Endothelial cell of umbilical vein (primary cell): ENCODE results near the gene SLC25A40. TPM values are rescaled to one million over a fixed set of nuclear protein-coding genes. Genes with fewer than 3 reads are reported as not detected.

Experiments
- BruUV-seq: library from RNA; stranded (reverse); fragments of 400-500 nt; replicated peaks from 2 replicates; lab custom pipeline; 2021; lab: Mats Ljungman, UMichigan
- CTCF ChIA-PET: fragments of 300-600, 350-600 bp; sonication (Branson Sonifier 250); formaldehyde crosslinking; loops from one replicate; lab custom pipeline; 2021; ENCODE audit warnings: antibody characterized with exemption, inconsistent platforms; lab: Charles Lee
- POLR2A ChIA-PET: fragments of 300-600, 350-600 bp; sonication (Branson Sonifier 250); formaldehyde crosslinking; loops from one replicate; lab custom pipeline; 2021; ENCODE audit warnings: antibody characterized with exemption, inconsistent platforms; lab: Charles Lee
- DNase-seq: peaks from one replicate; pipeline ENCODE4 v3.0.0-alpha.2; 2011; ENCODE audit warnings: low read depth, low spot score
- FAIRE-seq: peaks from 2 replicates; lab custom pipeline; 2011; peaks lifted over from hg19 to GRCh38; lab: Jason Lieb, UNC
- H2AFZ ChIP-seq: 2 replicates; pipeline ENCODE4 v1.6.0; 2012; ENCODE audit warnings: low read depth, low read length, control low read depth, inconsistent platforms
- H3K27ac ChIP-seq: 2 replicates; pipeline ENCODE4 v1.5.1; 2011; ENCODE audit warnings: low read depth, mild to moderate bottlenecking, control low read depth, low read length, moderate library complexity; ENCODE audit not compliant: insufficient read depth
- H3K27me3 ChIP-seq, 2 experiments: 2 replicates each; pipeline versions ENCODE4 v1.6.0 to v1.6.1; 2011; ENCODE audit warnings: low read length in 2 of 2, mixed read lengths in 1 of 2; ENCODE audit not compliant: control insufficient read depth in 2 of 2, insufficient read depth in 2 of 2
- H3K36me3 ChIP-seq, 2 experiments: 2 replicates in 1 of 2; 3 replicates in 1 of 2; pipeline ENCODE4 v1.5.1; 2011; ENCODE audit warnings: low read length in 2 of 2, mild to moderate bottlenecking in 1 of 2, moderate library complexity in 1 of 2; ENCODE audit not compliant: control insufficient read depth in 2 of 2, insufficient read depth in 2 of 2; ENCODE audit errors: extremely low read depth in 1 of 2
- H3K4me1 ChIP-seq: 3 replicates; pipeline ENCODE4 v1.5.1; 2011; ENCODE audit warnings: mild to moderate bottlenecking, low read length; ENCODE audit not compliant: control insufficient read depth, insufficient read depth; ENCODE audit errors: extremely low read depth
- H3K4me2 ChIP-seq: 2 replicates; pipeline ENCODE4 v1.6.1; 2011; ENCODE audit warnings: low read length, control low read depth, mixed read lengths; ENCODE audit not compliant: insufficient read depth
- H3K4me3 ChIP-seq, 3 experiments: fragments of 200-600 bp in 1 of 3; sonication (generic), shearing (Covaris generic) in 1 of 3; replicated peaks in 1 of 3; 2 replicates each; pipeline ENCODE4 v1.5.1; 2011 to 2016; ENCODE audit warnings: control low read depth in 3 of 3, low read length in 3 of 3, mild to moderate bottlenecking in 2 of 3, inconsistent platforms in 1 of 3, low read depth in 1 of 3, moderate library complexity in 1 of 3; ENCODE audit not compliant: insufficient read depth in 1 of 3
- H3K79me2 ChIP-seq: 2 replicates; pipeline ENCODE4 v1.6.0; 2012; ENCODE audit warnings: low read length, inconsistent platforms; ENCODE audit not compliant: control insufficient read depth, insufficient read depth
- H3K9ac ChIP-seq: replicated peaks from 2 replicates; pipeline ENCODE3; 2011; ENCODE audit warnings: low read length, control low read depth; ENCODE audit not compliant: insufficient read depth; ENCODE audit errors: extremely low read depth
- H3K9me1 ChIP-seq: replicated peaks from 3 replicates; pipeline ENCODE4 v1.6.0; 2011; ENCODE audit warnings: mild to moderate bottlenecking, low read length; ENCODE audit not compliant: control insufficient read depth, insufficient read depth; ENCODE audit errors: extremely low read depth
- H3K9me3 ChIP-seq: replicated peaks from 2 replicates; pipeline ENCODE4 v1.5.1; 2012; ENCODE audit warnings: low read length, inconsistent platforms; ENCODE audit not compliant: control insufficient read depth, insufficient read depth
- H4K20me1 ChIP-seq: replicated peaks from 2 replicates; pipeline ENCODE3; 2011; ENCODE audit warnings: mild to moderate bottlenecking, low read length; ENCODE audit not compliant: control insufficient read depth, insufficient read depth; ENCODE audit errors: extremely low read depth
- EZH2 ChIP-seq: IDR thresholded peaks from 2 replicates; pipeline ENCODE4 v1.6.1; 2012; ENCODE audit warnings: borderline replicate concordance, low read depth, mild to moderate bottlenecking, moderate library complexity, low read length, inconsistent platforms; ENCODE audit not compliant: severe bottlenecking
- FOS ChIP-seq: IDR thresholded peaks from 2 replicates; pipeline ENCODE4 v1.6.1; 2011; ENCODE audit warnings: mild to moderate bottlenecking, low read length, moderate library complexity, borderline replicate concordance; ENCODE audit not compliant: insufficient read depth
- GATA2 ChIP-seq: IDR thresholded peaks from 2 replicates; pipeline ENCODE4 v1.7.0; 2011; ENCODE audit warnings: low read depth, mild to moderate bottlenecking, moderate library complexity, mixed read lengths, low read length; ENCODE audit not compliant: insufficient read length, insufficient read depth
- JUN ChIP-seq: IDR thresholded peaks from 2 replicates; pipeline ENCODE4 v1.6.1; 2011; ENCODE audit warnings: borderline replicate concordance, low read depth; ENCODE audit not compliant: insufficient read length, insufficient read depth
- MAX ChIP-seq: IDR thresholded peaks from 2 replicates; pipeline ENCODE4 v1.6.1; 2011; ENCODE audit not compliant: insufficient read depth, insufficient read length
- MYC ChIP-seq: IDR thresholded peaks from one replicate; pipeline ENCODE4 v1.6.1; 2011; ENCODE audit warnings: mild to moderate bottlenecking, low read depth, low read length
- POLR2A ChIP-seq: IDR thresholded peaks from 2 replicates; pipeline ENCODE4 v1.6.1; 2012; ENCODE audit warnings: low read depth, mild to moderate bottlenecking, control low read depth, low read length
- POLR2AphosphoS5 ChIP-seq: IDR thresholded peaks from 2 replicates; pipeline ENCODE4 v1.6.1; 2012; ENCODE audit warnings: low read depth, mild to moderate bottlenecking, control low read depth, low read length, moderate library complexity; ENCODE audit not compliant: insufficient read depth
- dilution Hi-C: fragments of 300-500 bp; cut with MboI; formaldehyde crosslinking; loops from one replicate; pipeline ENCODE4 v1.15.0; 2019; ENCODE audit warnings: low sequenced_read_pairs; ENCODE audit not compliant: extremely low pct_ligation_motif_present
- intact Hi-C: fragments of 100-400 bp; cut with micrococcal nuclease; formaldehyde crosslinking; loops from one replicate; pipeline ENCODE4 v1.10.0; 2022
- polyA plus RNA-seq, 4 experiments: library from polyadenylated mRNA; depleted of rRNA in 3 of 4; stranded (reverse) in 3 of 4; unstranded in 1 of 4; fragments of >200 nt; gene quantifications; 2 replicates each; pipeline versions ENCODE4 v1.2.1 to v1.2.3, GENCODE V29; 2011 to 2012; ENCODE audit warnings: missing spikeins in 1 of 4
- total RNA-seq: library from RNA; stranded (reverse); gene quantifications from 2 replicates; pipeline ENCODE4 v1.2.3, GENCODE V29; 2021
- TF ChIP-seq, protein P1 (sequence below), 2 donors: IDR thresholded peaks; 1 replicate in 1 of 2; 2 replicates in 1 of 2; pipeline ENCODE4 v1.5.1; 2011; ENCODE audit warnings: low read length in 2 of 2, mild to moderate bottlenecking in 2 of 2, moderate library complexity in 2 of 2, control low read depth in 1 of 2, inconsistent platforms in 1 of 2, low read depth in 1 of 2; ENCODE audit not compliant: insufficient read depth in 1 of 2; ENCODE audit errors: extremely low read depth in 1 of 2

Gene SLC25A40
- total and polyA plus RNA-seq, 2 donors (not counting 3 experiments of a cell fraction or from before 2014, with no cell fraction given) = 7.1 to 17.1 TPM

- H3K4me2 ChIP-seq = no peak overlapping the region
- BruUV-seq = no TSS peak
- dilution Hi-C loops = no loop called here
- H3K9me1 ChIP-seq = no peaks in the 10 kb centered on the region
- CTCF ChIA-PET = interaction anchor here (0.7 to 4.1 kb wide), 21 partner anchors 8 to 575 kb away, joined by 3 to 108 read pairs (median 4); partner anchors contain the start of gene ADAM22
- H3K79me2 ChIP-seq = peaks cover 61% of the 10 kb centered on the region
- no peak for FAIRE-seq
- peaks cover 0 to 10% of the 10 kb centered on the region in 2 experiments for H3K36me3 ChIP-seq
- intact Hi-C loops = loop anchor here (1.0 to 10.0 kb wide), 6 partner anchors 90 to 575 kb away; partner anchors contain the start of gene CROT
- no peaks in the 10 kb centered on the region for H3K4me1 ChIP-seq
- no peak overlapping the region for H3K9ac ChIP-seq
- H3K27ac ChIP-seq = no peak overlapping the region
- TF ChIP-seq, protein P1, sequence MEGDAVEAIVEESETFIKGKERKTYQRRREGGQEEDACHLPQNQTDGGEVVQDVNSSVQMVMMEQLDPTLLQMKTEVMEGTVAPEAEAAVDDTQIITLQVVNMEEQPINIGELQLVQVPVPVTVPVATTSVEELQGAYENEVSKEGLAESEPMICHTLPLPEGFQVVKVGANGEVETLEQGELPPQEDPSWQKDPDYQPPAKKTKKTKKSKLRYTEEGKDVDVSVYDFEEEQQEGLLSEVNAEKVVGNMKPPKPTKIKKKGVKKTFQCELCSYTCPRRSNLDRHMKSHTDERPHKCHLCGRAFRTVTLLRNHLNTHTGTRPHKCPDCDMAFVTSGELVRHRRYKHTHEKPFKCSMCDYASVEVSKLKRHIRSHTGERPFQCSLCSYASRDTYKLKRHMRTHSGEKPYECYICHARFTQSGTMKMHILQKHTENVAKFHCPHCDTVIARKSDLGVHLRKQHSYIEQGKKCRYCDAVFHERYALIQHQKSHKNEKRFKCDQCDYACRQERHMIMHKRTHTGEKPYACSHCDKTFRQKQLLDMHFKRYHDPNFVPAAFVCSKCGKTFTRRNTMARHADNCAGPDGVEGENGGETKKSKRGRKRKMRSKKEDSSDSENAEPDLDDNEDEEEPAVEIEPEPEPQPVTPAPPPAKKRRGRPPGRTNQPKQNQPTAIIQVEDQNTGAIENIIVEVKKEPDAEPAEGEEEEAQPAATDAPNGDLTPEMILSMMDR (IDR thresholded peaks at IDR 0.05; ENCODE audit: extremely low read depth in 1 of 2, insufficient read depth in 1 of 2, low read depth in 1 of 2, low read length in 2 of 2) = peak; percentile 3 to 9
- no peak for TF ChIP-seq MYC
- H2AFZ ChIP-seq = no peak overlapping the region
- no peak overlapping the region for H3K4me3 ChIP-seq
- H4K20me1 ChIP-seq = no peaks in the 10 kb centered on the region
- no peaks in the 10 kb centered on the region for H3K27me3 ChIP-seq
- peak; percentile 56 for DNase-seq
- POLR2A ChIA-PET = no interaction called here
- H3K9me3 ChIP-seq = no peaks in the 10 kb centered on the region
Observed at GRCh38 chr7:87886875-87887274, 10.7 kb upstream of the SLC25A40 start.

DNA sequence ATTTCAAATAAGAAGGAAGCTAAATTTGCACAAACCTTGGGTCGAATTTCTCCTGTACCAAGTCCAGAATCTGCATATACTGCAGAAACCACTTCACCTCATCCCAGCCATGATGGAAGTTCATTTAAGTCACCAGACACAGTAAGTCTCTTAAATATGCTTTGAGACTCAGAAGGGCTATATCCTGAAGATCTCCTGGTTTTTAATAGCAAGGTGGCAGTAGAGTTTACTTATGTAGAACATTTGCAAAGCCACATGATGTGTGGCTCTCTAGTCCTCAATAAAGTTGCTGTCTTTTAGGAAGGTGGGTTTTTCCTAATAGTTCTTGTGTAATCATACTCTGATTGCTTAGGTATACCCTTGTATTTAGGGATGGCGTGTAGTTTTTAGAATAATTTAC, 8.9 kb upstream of the SLC25A40 start:
- Histone ChIP-seq H3K4me2 (no peak overlapping the region), H3K9me3 (no peaks in the 10 kb centered on the region), H3K27ac (no peak overlapping the region), H3K4me3 (no peak overlapping the region), H4K20me1 (no peaks in the 10 kb centered on the region), H3K27me3 (no peaks in the 10 kb centered on the region), H2AFZ (no peak overlapping the region), H3K9me1 (no peaks in the 10 kb centered on the region), H3K36me3 (peaks cover 0 to 10% of the 10 kb centered on the region in 2 experiments), H3K79me2 (peaks cover 63% of the 10 kb centered on the region), H3K4me1 (no peaks in the 10 kb centered on the region), H3K9ac (no peak overlapping the region)
- no TSS peak for BruUV-seq
- TF ChIP-seq MAX = no peak
- TF ChIP-seq POLR2AphosphoS5 = no peak
- no peak for TF ChIP-seq GATA2
- TF ChIP-seq EZH2 = no peak
- TF ChIP-seq POLR2A = no peak
- no peak for TF ChIP-seq JUN
- no peak for TF ChIP-seq FOS
- TF ChIP-seq MYC = no peak
- TF ChIP-seq, protein P1 (IDR thresholded peaks at IDR 0.05; ENCODE audit: extremely low read depth in 1 of 2, insufficient read depth in 1 of 2, low read depth in 1 of 2, low read length in 2 of 2) = no peak
- intact Hi-C loops (loop anchor here (5.0 to 10.0 kb wide), 2 partner anchors 227 to 540 kb away; partner anchors contain the start of gene CROT), dilution Hi-C loops (no loop called here)
- POLR2A ChIA-PET = no interaction called here
- FAIRE-seq (no peak), DNase-seq (peak; percentile 4)
- CTCF ChIA-PET = interaction anchor here (1.4 to 4.1 kb wide), 3 partner anchors 86 to 380 kb away, joined by 5 to 108 read pairs (median 39); no protein-coding TSS in a partner anchor
